AG08396 (cell line): Measurements from ENCODE around the gene XPO1.
"Not testable (repeated sequence)": the region's sequence is repeated elsewhere in the genome, so short reads cannot be mapped to it uniquely, and the experiment has no call there.

Source experiments
- DNase-seq: peaks from one replicate; pipeline ENCODE4 v3.0.0; 2012; ENCODE audit warnings: low spot score, mixed read lengths

The XPO1 gene

GRCh38 chr2:61534926-61535325 lies 3.2 kb downstream of the XPO1 start:
- DNase-seq, result no peak

- no peak for DNase-seq
Observed at GRCh38 chr2:61530749-61531148, 7.4 kb downstream of the XPO1 start.

- no peak for DNase-seq
Observed at GRCh38 chr2:61529944-61530735, 8.0 kb downstream of the XPO1 start.

- DNase-seq, result no peak
Observed at GRCh38 chr2:61520261-61520660, 17.9 kb downstream of the XPO1 start.

- DNase-seq, result no peak
Observed at GRCh38 chr2:61512768-61513398, 25.3 kb downstream of the XPO1 start.

GRCh38 chr2:61510674-61511671 lies 27.2 kb downstream of the XPO1 start:
- no peak for DNase-seq

- no peak for DNase-seq
Observed at GRCh38 chr2:61504949-61505348, 33.2 kb downstream of the XPO1 start.

GRCh38 chr2:61499060-61499459 lies 39.1 kb downstream of the XPO1 start:
- no peak for DNase-seq

- DNase-seq, result peak; percentile 6
Observed at GRCh38 chr2:61493523-61493942, 44.6 kb downstream of the XPO1 start.

GRCh38 chr2:61492476-61492875 lies 45.7 kb downstream of the XPO1 start:
- no peak for DNase-seq

- no peak for DNase-seq
Observed at GRCh38 chr2:61485281-61485680, 52.9 kb downstream of the XPO1 start.

- DNase-seq, result no peak
Observed at GRCh38 chr2:61478086-61478485, 60.1 kb downstream of the XPO1 start.

- not testable (repeated sequence) for DNase-seq
Observed at GRCh38 chr2:61476929-61477589, 61.1 kb downstream of the XPO1 start.

- DNase-seq, result peak; percentile 15
Observed at GRCh38 chr2:61471905-61472805, 66.0 kb downstream of the XPO1 start.

- peak; percentile 95 for DNase-seq
Observed at GRCh38 chr2:61470965-61471904, 66.9 kb downstream of the XPO1 start, which contains the start of gene USP34. TSS of gene USP34 (minus strand) at chr2:61471087. CDS start at chr2:61470692, 395 bp downstream.

- peak; percentile 89 for DNase-seq
Observed at GRCh38 chr2:61470122-61470951, 67.8 kb downstream of the XPO1 start.

GRCh38 chr2:61469424-61470121 lies 68.6 kb downstream of the XPO1 start:
- peak; percentile 12 for DNase-seq

GRCh38 chr2:61468231-61468630 lies 69.9 kb downstream of the XPO1 start:
- not testable (repeated sequence) for DNase-seq
